BJ (cell line): ENCODE data around the gene BCOR. TPM values are rescaled to one million over a fixed set of nuclear protein-coding genes. Genes with fewer than 3 reads are reported as not detected.

Source experiments
- CTCF ChIA-PET: fragments of 350-600 bp; formaldehyde crosslinking; extraction: SDS; loops from one replicate; lab custom pipeline; 2021; ENCODE audit warnings: antibody characterized with exemption, inconsistent platforms; lab: Yijun Ruan, JAX
- POLR2A ChIA-PET: fragments of 300-600 bp; sonication (Branson Sonifier 250); formaldehyde crosslinking; extraction: SDS; loops from one replicate; lab custom pipeline; 2021; ENCODE audit warnings: antibody characterized with exemption; lab: Charles Lee
- DNase-seq: peaks from one replicate; pipeline ENCODE4 v3.0.0-alpha.2; 2011; ENCODE audit warnings: low read depth
- H3K27me3 ChIP-seq: 2 replicates; pipeline ENCODE4 v1.6.0; 2011; ENCODE audit warnings: low read length; ENCODE audit not compliant: control insufficient read depth, insufficient read depth
- H3K36me3 ChIP-seq: 2 replicates; pipeline ENCODE4 v1.5.1; 2011; ENCODE audit warnings: low read length; ENCODE audit not compliant: control insufficient read depth, insufficient read depth
- H3K4me3 ChIP-seq: 2 replicates; pipeline ENCODE4 v1.5.1; 2011; ENCODE audit warnings: low read depth, mild to moderate bottlenecking, control low read depth, low read length
- polyA plus RNA-seq: library from polyadenylated mRNA; depleted of rRNA; stranded (reverse); fragments of >200 nt; gene quantifications from 2 replicates; pipeline ENCODE4 v1.2.3, GENCODE V29; 2011
- TF ChIP-seq, protein P1 (sequence below): IDR thresholded peaks from 2 replicates; pipeline ENCODE4 v1.5.1; 2011; ENCODE audit warnings: low read depth, mild to moderate bottlenecking, control low read depth, inconsistent platforms, low read length, moderate library complexity; ENCODE audit not compliant: insufficient read depth

Gene BCOR
- polyA plus RNA-seq, 1 experiment: 5.6 TPM

DNA sequence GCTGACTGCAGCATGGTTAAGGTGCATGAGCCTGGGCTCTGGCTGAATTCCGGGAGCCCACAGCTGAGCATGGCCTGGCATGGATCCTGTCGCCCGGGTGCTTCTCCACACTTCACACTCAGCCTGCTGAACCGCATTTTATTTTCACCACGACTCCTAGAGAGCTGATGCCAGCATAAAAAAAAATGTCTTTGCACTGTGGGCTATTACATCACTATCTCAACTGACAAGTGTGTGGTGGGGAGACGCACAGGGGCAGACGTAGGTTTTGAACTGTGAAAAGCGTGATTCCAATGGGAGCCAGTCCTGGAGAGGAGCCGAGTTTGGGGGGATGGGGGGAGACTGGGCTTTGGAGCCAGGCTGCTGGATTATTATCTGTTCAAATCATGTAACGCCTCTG, 36.8 kb downstream of the BCOR start:
- Histone ChIP-seq H3K36me3 (peaks cover 14% of the 10 kb centered on the region), H3K27me3 (no peaks in the 10 kb centered on the region), H3K4me3 (no peak overlapping the region)
- ChIA-PET CTCF (no interaction called here), POLR2A (no interaction called here)
- DNase-seq: no peak
- TF ChIP-seq, protein P1, sequence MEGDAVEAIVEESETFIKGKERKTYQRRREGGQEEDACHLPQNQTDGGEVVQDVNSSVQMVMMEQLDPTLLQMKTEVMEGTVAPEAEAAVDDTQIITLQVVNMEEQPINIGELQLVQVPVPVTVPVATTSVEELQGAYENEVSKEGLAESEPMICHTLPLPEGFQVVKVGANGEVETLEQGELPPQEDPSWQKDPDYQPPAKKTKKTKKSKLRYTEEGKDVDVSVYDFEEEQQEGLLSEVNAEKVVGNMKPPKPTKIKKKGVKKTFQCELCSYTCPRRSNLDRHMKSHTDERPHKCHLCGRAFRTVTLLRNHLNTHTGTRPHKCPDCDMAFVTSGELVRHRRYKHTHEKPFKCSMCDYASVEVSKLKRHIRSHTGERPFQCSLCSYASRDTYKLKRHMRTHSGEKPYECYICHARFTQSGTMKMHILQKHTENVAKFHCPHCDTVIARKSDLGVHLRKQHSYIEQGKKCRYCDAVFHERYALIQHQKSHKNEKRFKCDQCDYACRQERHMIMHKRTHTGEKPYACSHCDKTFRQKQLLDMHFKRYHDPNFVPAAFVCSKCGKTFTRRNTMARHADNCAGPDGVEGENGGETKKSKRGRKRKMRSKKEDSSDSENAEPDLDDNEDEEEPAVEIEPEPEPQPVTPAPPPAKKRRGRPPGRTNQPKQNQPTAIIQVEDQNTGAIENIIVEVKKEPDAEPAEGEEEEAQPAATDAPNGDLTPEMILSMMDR: no peak

DNA sequence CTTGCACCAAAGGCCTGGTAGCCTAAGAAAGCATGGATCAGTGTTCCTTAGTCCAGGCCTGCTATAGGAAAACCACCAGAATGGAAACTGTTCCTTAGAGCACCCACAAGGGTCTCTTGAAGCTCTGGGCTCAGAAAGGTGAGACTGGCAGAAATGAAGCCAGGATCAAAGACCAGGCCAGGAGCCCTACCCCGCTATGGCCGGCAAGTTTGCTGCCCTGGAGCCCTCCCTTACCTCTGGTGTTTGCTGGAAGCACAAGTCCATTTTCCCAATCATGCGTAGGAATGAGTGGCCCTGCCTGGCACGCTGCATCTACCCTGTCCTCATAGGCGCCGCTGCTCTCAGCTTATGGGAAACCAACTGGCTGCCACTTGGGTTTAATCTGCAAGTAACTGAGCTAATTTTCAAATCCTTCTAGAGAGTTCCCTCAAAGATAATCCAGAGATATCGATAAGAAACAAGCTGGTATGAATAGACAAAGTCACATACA, 37.4 kb downstream of the BCOR start:
- Histone ChIP-seq H3K36me3 (peaks cover 15% of the 10 kb centered on the region), H3K4me3 (no peak overlapping the region), H3K27me3 (no peaks in the 10 kb centered on the region)
- ChIA-PET POLR2A (no interaction called here), CTCF (no interaction called here)
- no peak for DNase-seq
- TF ChIP-seq, protein P1: no peak

DNA sequence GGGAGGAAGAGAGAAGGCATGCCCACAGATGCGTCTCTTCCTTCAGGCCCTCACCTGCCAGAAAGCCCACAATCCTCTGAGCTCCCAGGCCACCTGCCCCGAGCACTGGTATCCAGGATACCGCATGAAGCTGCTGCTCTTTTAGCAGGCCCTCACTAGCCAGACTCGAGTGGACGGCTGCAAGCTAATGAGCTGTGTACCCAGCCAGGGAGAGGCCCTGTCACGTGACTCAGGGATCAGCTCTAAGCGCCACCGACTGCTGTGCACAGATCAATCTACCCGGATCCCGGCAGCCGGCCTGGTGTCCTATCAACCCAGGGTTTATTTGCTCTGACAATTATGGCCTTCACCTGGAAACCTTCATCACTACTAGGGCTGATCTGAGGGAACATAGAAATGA, 39.0 kb downstream of the BCOR start:
- no peak for DNase-seq
- Histone ChIP-seq H3K36me3 (peaks cover 13% of the 10 kb centered on the region), H3K27me3 (no peaks in the 10 kb centered on the region), H3K4me3 (no peak overlapping the region)
- ChIA-PET CTCF (no interaction called here), POLR2A (no interaction called here)
- TF ChIP-seq, protein P1: no peak

DNA sequence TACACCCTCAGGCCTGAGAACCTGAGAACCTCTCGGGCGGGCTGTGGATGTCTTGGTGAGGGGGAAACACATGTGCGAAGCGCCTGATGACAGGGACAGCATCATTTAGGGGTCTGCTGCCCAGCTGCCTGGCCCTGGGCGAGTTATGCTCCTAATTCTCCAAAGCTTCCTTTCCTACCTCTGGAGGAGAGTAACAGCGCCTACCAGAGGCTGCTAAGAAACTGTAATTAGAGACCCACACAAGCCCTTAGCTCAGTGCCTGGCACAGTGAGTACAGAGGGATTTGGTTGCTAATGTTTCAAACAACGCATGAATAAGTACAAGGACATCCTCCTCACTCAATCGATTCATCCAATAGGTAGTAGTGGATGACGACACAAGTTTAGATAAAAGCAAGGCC, 40.4 kb downstream of the BCOR start:
- TF ChIP-seq, protein P1: no peak
- ChIA-PET CTCF (no interaction called here), POLR2A (no interaction called here)
- peaks cover 16% of the 10 kb centered on the region for H3K36me3 ChIP-seq
- no peak overlapping the region for H3K4me3 ChIP-seq
- DNase-seq: no peak
- H3K27me3 ChIP-seq: no peaks in the 10 kb centered on the region

DNA sequence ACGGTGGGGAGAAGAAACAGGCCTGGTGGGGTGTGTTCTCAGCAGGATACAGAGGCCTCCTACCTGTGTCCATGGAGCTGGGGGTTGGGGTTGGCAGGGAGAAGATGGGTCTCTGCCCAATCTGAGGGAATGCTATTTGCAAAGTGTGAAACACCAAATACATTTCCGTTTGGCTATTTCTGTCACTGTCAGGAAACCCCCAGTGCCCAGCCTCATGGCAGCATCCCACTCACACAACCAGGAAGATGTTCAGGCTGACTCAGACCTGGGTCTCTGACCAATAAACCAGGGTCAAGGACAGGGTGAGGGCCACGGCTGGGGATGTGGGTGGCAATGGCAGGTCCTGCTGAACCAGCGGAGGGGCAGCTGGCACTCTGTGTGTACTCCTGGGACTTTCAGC, 41.3 kb downstream of the BCOR start:
- POLR2A ChIA-PET: no interaction called here
- Histone ChIP-seq H3K36me3 (peaks cover 15% of the 10 kb centered on the region), H3K27me3 (no peaks in the 10 kb centered on the region), H3K4me3 (no peak overlapping the region)
- no peak for DNase-seq
- TF ChIP-seq, protein P1: no peak
- CTCF ChIA-PET: no interaction called here
